Osteoblast (primary cell): ENCODE results near the gene AGBL4. TPM values are rescaled to one million over a fixed set of nuclear protein-coding genes. Genes with fewer than 3 reads are reported as not detected.

Experiments used
- DNase-seq: peaks from one replicate; pipeline ENCODE4 v3.0.0; 2011; ENCODE audit warnings: low spot score, mixed read lengths; ENCODE audit not compliant: insufficient read length; ENCODE audit errors: missing footprints
- H2AFZ ChIP-seq: 2 replicates; pipeline ENCODE4 v1.6.0; 2011; ENCODE audit warnings: mild to moderate bottlenecking, low read length
- H3K27ac ChIP-seq: 2 replicates; pipeline ENCODE4 v1.5.1; 2011; ENCODE audit warnings: mild to moderate bottlenecking, low read depth, low read length, moderate library complexity
- H3K27me3 ChIP-seq: 2 replicates; pipeline ENCODE4 v1.6.0; 2012; ENCODE audit warnings: mild to moderate bottlenecking, control low read depth, inconsistent platforms, low read length, moderate library complexity; ENCODE audit not compliant: insufficient read depth
- H3K36me3 ChIP-seq: 2 replicates; pipeline ENCODE4 v1.5.1; 2011; ENCODE audit warnings: mild to moderate bottlenecking, low read length, control low read depth, moderate library complexity; ENCODE audit not compliant: insufficient read depth
- H3K4me1 ChIP-seq: 2 replicates; pipeline ENCODE4 v1.5.1; 2011; ENCODE audit warnings: mild to moderate bottlenecking, low read length, control low read depth, moderate library complexity; ENCODE audit not compliant: insufficient read depth
- H3K4me2 ChIP-seq: 2 replicates; pipeline ENCODE4 v1.6.0; 2011; ENCODE audit warnings: mild to moderate bottlenecking, low read length; ENCODE audit not compliant: insufficient read depth
- H3K4me3 ChIP-seq: fragments of 200-600 bp; sonication (generic); 3 replicates; pipeline ENCODE4 v1.5.1; 2012; ENCODE audit warnings: mild to moderate bottlenecking, low read length, inconsistent platforms; ENCODE audit not compliant: insufficient read depth
- H3K79me2 ChIP-seq: 2 replicates; pipeline ENCODE4 v1.6.0; 2012; ENCODE audit warnings: mild to moderate bottlenecking, low read length, control low read depth, inconsistent platforms; ENCODE audit not compliant: insufficient read depth
- H3K9me3 ChIP-seq: 2 replicates; pipeline ENCODE4 v1.5.1; 2011; ENCODE audit warnings: low read depth, low read length, control low read depth
- H4K20me1 ChIP-seq: 2 replicates; pipeline ENCODE4 v1.6.0; 2012; ENCODE audit warnings: mild to moderate bottlenecking, low read length, control low read depth; ENCODE audit not compliant: insufficient read depth
- total RNA-seq: library from RNA; depleted of rRNA; stranded (reverse); fragments of >200 nt; gene quantifications from 2 replicates; pipeline ENCODE4 v1.2.3, GENCODE V29; 2012
- TF ChIP-seq, protein P1 (sequence below): IDR thresholded peaks from 2 replicates; pipeline ENCODE4 v1.5.1; 2011; ENCODE audit warnings: mild to moderate bottlenecking, low read depth, low read length, moderate library complexity; ENCODE audit errors: extremely low read depth

Gene AGBL4
- total RNA-seq, 1 donor: not detected

DNA sequence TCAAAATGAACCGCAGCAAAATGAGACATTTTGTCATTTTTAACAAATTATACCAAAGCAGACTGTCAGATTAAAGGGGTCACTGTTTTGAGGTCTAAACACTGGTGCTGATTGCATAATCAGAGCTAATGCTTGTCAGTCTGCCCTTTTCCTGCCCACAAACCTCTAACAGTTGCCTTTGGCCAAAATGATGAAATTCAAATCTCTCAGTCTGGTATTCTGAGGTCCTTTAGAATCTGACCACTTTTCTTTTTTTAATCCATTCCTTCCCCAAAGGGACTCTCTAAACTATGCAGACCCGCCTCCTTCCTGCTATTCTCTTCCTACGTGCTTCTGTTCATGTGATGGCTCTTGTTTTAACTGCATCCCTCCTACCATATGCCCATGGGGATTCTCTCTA lies 1406.5 kb downstream of the AGBL4 start:
- Histone ChIP-seq H3K36me3 (no peaks in the 10 kb centered on the region), H3K27me3 (no peaks in the 10 kb centered on the region)
- no peak for DNase-seq

DNA sequence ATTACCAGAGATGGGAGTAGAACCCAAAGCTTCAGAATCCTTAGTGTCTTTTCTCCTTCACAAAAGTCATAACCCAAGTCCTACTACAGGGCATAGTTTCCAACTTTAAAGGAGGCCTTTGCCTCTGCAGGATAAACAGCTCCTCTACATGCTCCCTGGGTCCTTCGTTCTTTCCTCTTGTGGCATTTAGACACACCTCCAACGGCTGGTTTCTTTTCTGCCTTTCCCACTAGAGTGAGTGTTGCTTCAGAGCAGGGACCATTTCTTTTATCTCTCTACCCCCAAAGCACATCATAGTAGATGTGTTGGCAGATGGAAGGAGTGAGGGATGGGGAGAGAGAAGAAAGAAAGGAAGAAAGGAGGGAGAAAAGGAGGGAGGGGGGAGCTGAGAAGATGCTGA lies 1407.0 kb downstream of the AGBL4 start:
- Histone ChIP-seq H2AFZ (no peak overlapping the region), H3K36me3 (no peaks in the 10 kb centered on the region), H3K27ac (no peak overlapping the region), H3K79me2 (no peaks in the 10 kb centered on the region), H3K27me3 (no peaks in the 10 kb centered on the region), H3K4me3 (no peak overlapping the region), H3K9me3 (no peaks in the 10 kb centered on the region), H3K4me1 (no peaks in the 10 kb centered on the region), H4K20me1 (no peaks in the 10 kb centered on the region), H3K4me2 (no peak overlapping the region)
- TF ChIP-seq, protein P1, sequence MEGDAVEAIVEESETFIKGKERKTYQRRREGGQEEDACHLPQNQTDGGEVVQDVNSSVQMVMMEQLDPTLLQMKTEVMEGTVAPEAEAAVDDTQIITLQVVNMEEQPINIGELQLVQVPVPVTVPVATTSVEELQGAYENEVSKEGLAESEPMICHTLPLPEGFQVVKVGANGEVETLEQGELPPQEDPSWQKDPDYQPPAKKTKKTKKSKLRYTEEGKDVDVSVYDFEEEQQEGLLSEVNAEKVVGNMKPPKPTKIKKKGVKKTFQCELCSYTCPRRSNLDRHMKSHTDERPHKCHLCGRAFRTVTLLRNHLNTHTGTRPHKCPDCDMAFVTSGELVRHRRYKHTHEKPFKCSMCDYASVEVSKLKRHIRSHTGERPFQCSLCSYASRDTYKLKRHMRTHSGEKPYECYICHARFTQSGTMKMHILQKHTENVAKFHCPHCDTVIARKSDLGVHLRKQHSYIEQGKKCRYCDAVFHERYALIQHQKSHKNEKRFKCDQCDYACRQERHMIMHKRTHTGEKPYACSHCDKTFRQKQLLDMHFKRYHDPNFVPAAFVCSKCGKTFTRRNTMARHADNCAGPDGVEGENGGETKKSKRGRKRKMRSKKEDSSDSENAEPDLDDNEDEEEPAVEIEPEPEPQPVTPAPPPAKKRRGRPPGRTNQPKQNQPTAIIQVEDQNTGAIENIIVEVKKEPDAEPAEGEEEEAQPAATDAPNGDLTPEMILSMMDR: no peak
- DNase-seq: no peak

More for the DNA sequence above, 1406.5 kb downstream of the AGBL4 start:
- H2AFZ ChIP-seq: no peak overlapping the region
- no peaks in the 10 kb centered on the region for H3K4me1 ChIP-seq
- no peaks in the 10 kb centered on the region for H3K9me3 ChIP-seq
- no peak overlapping the region for H3K4me3 ChIP-seq
- H3K4me2 ChIP-seq: no peak overlapping the region
- H3K79me2 ChIP-seq: no peaks in the 10 kb centered on the region
- TF ChIP-seq, protein P1: no peak
- no peak overlapping the region for H3K27ac ChIP-seq
- no peaks in the 10 kb centered on the region for H4K20me1 ChIP-seq

DNA sequence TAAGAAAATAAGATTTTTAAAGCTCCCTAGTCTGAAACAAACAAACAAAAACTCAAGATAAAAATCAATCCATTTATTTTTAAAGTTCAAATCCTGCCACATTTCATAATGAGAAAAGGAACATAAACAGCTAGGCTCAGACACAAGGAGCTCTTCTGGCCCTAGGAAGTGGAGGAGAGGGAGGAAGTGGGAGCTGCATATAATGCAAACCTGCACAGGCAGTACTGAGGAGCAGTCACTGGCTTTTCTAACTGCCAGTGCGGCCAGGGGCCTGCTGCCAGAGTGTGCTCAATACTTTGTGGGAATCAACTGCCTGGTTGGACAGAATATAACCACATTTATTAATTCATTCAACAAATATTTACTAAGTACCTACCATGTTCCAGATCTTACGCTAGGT lies 1411.9 kb downstream of the AGBL4 start:
- no peaks in the 10 kb centered on the region for H3K4me1 ChIP-seq
- no peaks in the 10 kb centered on the region for H3K36me3 ChIP-seq
- H3K4me2 ChIP-seq: no peak overlapping the region
- TF ChIP-seq, protein P1: no peak
- no peaks in the 10 kb centered on the region for H3K79me2 ChIP-seq
- no peak overlapping the region for H3K4me3 ChIP-seq
- H3K9me3 ChIP-seq: no peaks in the 10 kb centered on the region
- H3K27ac ChIP-seq: no peak overlapping the region
- H4K20me1 ChIP-seq: no peaks in the 10 kb centered on the region
- H3K27me3 ChIP-seq: no peaks in the 10 kb centered on the region
- H2AFZ ChIP-seq: no peak overlapping the region
- no peak for DNase-seq

DNA sequence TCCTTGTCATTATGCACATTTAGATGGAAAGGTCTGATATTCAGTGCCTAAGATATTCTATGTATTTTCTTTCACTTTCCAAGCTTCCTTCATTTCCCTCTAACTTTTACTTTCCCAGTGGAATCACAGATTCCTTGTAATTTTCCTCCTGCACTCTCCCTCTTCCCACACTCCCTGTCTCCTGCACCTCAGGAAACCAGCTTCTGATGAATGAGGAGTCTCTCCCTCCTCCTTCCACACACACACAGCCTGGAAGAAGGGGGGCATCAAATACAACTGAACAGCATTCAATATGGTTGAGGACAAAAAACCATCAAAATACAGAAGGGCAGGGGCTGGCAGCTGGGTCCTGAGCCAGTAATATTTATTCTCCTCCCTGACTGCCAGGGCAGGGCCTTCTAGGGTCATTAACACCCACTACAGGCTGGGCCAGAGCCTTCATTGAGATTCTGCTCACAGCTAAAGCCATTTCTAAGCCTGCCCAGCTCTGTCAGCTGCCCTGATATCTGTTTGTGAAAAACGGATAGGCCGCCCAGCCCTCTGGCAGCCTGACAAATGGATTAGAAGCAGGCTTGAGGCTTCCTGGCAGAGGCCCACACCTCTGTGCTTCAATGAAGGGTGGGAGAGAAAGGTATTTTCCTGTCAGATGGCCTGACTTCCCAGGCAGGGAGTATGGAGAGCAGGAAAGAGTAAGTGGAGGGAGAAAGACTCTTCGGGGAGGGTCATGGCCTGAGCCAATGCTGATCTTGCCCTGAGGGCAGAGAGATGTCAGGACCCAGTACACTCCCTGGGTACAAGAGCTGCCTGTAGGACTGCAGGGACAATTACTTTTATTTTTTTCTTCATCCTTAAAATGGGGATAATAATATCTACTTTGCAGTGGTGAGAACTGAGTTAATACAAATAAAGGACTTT lies 1412.9 kb downstream of the AGBL4 start:
- Histone ChIP-seq H3K4me1 (no peaks in the 10 kb centered on the region), H4K20me1 (no peaks in the 10 kb centered on the region), H3K4me2 (no peak overlapping the region), H3K4me3 (no peak overlapping the region), H3K36me3 (no peaks in the 10 kb centered on the region), H3K27ac (no peak overlapping the region), H3K79me2 (no peaks in the 10 kb centered on the region), H2AFZ (no peak overlapping the region), H3K27me3 (no peaks in the 10 kb centered on the region), H3K9me3 (no peaks in the 10 kb centered on the region)
- DNase-seq: no peak
- TF ChIP-seq, protein P1: no peak
